GM10248 (cell line): Measurements from ENCODE around the gene RAB11FIP3.

ENCODE experiments used
- CTCF ChIA-PET: fragments of 300-600 bp; sonication (Branson Sonifier 250); formaldehyde crosslinking; extraction: SDS; loops from one replicate; lab custom pipeline; 2021; ENCODE audit warnings: antibody characterized with exemption; lab: Yijun Ruan, JAX
- POLR2A ChIA-PET: fragments of 350-650 bp; sonication (Branson Sonifier 250); formaldehyde crosslinking; extraction: SDS; loops from one replicate; lab custom pipeline; 2020; ENCODE audit warnings: antibody characterized with exemption; lab: Yijun Ruan, JAX
- DNase-seq: peaks from one replicate; pipeline ENCODE4 v3.0.0; 2012; ENCODE audit errors: extremely low spot score
- CTCF ChIP-seq: IDR thresholded peaks from 2 replicates; pipeline ENCODE4 v1.5.1; 2012; ENCODE audit warnings: mild to moderate bottlenecking, low read depth; ENCODE audit errors: extremely low read depth, missing control alignments, control extremely low read depth

Gene RAB11FIP3

GRCh38 chr16:399340-400019 is 26.0 kb upstream of the RAB11FIP3 start:
- no peak for TF ChIP-seq CTCF
- CTCF ChIA-PET: interaction anchor here (1.2 kb wide), 1 partner anchor 17 kb away, joined by 5 read pairs; no protein-coding TSS in a partner anchor
- POLR2A ChIA-PET: no interaction called here
- no peak for DNase-seq

GRCh38 chr16:400061-400591 is 25.3 kb upstream of the RAB11FIP3 start:
- no peak for TF ChIP-seq CTCF
- ChIA-PET CTCF (interaction anchor here (0.9 kb wide), 1 partner anchor 248 kb away, joined by 4 read pairs; no protein-coding TSS in a partner anchor), POLR2A (interaction anchor here (0.6 kb wide), 1 partner anchor 50 kb away, joined by 3 read pairs; no protein-coding TSS in a partner anchor)
- DNase-seq: no peak

- peak; percentile 99 for DNase-seq
- CTCF ChIA-PET: interaction anchor here (0.7 to 1.6 kb wide), 4 partner anchors 9 to 1353 kb away, joined by 3 to 5 read pairs (median 4); no protein-coding TSS in a partner anchor
- TF ChIP-seq CTCF: peak; percentile 54
Measured at GRCh38 chr16:401468-402348, 23.7 kb upstream of the RAB11FIP3 start, which contains the start of gene DECR2. TSS of gene DECR2 (plus strand) at chr16:401885. CDS start at chr16:401964, 79 bp downstream.

GRCh38 chr16:404971-405486 is 20.4 kb upstream of the RAB11FIP3 start:
- POLR2A ChIA-PET: no interaction called here
- no peak for TF ChIP-seq CTCF
- CTCF ChIA-PET: no interaction called here
- no peak for DNase-seq

More at GRCh38 chr16:401468-402348, 23.7 kb upstream of the RAB11FIP3 start, which contains the start of gene DECR2:
- POLR2A ChIA-PET: interaction anchor here (0.7 kb wide), 2 partner anchors 13 to 19 kb away, joined by 11 to 12 read pairs; no protein-coding TSS in a partner anchor

GRCh38 chr16:405548-406506 is 19.6 kb upstream of the RAB11FIP3 start:
- POLR2A ChIA-PET: no interaction called here
- DNase-seq: no peak
- CTCF ChIA-PET: interaction anchor here (1.2 kb wide), 1 partner anchor 12 kb away, joined by 4 read pairs; no protein-coding TSS in a partner anchor
- TF ChIP-seq CTCF: no peak
